GM21360 (cell line): ENCODE results near the gene HTD2.

Experiments used
- ATAC-seq: cut with Tn5 transposase; IDR thresholded peaks from one replicate; pipeline ENCODE4 v1.9.1; 2021; ENCODE audit warnings: mild to moderate bottlenecking, moderate library complexity; ENCODE audit not compliant: unreplicated experiment

The HTD2 gene

DNA sequence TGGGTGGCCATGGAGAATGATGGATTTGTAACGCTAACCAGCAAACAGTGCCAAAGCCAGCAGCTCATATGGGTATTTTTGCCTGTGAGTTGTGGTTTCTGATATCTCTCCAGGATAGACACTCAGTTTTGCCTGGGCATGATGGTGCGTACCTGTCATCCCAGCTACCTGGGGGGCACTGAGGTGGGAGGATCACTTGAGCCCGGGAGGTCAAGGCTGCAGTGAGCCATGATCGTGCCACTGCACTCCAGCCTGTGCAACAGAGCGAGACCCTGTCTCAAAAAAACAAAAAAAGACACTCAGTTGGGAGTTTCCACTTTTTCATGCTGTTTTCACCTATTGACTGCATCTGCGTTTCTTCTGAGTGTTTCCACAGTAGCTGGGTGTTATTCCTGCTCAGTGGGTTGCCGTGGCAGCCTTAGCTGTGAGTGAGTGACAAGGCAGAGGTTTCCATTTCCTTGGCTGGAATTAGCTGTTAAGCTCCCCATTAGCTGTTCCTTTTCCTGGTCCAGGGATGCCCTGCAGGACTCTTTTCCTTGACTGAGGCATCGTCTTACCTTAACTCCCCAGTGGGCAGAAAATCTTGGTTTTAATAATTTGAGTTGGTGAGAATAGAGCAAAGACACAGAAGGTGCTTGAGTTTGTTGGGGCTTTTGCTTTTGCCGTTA lies 14.5 kb upstream of the HTD2 start:
- no peak for ATAC-seq

DNA sequence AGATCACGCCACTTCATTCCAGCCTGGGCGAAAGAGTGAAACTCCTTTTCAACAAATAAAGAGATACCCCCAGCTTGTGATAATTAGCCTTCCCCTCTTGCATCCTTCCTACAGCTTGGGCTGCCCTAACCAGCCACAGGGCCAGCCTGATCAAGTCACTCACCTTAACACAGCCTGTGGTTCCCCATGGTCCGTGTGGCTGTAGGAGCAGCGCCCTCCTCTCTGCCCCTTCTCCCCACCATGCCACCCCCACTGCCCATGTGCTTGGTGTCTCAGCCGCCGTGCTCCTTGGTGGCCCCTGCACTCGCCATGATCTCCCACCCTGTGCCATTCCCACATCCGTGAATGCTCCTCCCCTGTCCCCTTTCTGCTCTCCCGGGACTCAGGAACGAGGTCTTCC lies 13.5 kb upstream of the HTD2 start:
- ATAC-seq, result no peak

- ATAC-seq, result no peak
Measured at GRCh38 chr3:58293516-58293915, 12.8 kb upstream of the HTD2 start.

DNA sequence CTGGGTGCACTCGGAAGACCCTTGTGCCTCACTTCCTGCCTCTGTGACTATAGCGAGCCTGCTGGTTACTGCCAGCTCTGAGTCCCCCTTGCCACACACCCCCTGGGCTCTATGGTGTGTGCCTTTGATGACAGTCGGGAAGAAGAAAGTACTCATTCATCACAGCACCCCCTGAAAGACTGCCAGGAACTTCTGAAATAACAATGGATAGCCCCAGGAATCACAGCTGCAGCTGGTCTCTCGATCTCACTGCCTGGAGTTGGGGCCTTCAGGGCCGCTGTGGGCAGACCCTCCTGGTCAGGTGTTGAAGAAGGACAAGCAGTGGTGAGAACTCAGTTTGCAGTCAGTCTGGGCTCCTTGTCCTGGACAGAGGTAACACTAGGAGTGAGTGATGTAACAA lies 10.1 kb upstream of the HTD2 start:
- ATAC-seq, result no peak

- ATAC-seq, result no peak
Measured at GRCh38 chr3:58296843-58297242, 9.5 kb upstream of the HTD2 start.

- ATAC-seq, result no peak
Measured at GRCh38 chr3:58298190-58298589, 8.1 kb upstream of the HTD2 start.

DNA sequence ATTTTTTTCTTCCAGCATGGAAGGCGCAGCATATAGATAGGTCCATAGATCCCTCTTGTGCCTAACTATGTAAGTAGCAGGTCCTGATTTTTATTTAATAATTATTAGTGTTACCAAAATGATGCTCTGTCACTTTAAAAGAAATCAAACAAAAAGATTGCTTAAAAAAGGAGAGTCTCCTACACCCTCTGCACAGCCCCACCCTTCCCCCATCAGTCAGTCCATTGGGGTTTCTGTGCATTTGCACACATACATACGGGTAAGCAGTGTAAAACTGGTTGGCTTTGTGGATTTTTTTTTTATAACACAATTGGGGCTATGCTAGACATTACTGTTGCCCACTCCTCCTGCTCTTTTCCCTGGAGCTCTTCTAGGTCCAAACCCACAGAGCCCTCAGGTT lies 7.2 kb upstream of the HTD2 start:
- ATAC-seq, result no peak

GRCh38 chr3:58299839-58300516 lies 6.3 kb upstream of the HTD2 start:
- ATAC-seq, result no peak

DNA sequence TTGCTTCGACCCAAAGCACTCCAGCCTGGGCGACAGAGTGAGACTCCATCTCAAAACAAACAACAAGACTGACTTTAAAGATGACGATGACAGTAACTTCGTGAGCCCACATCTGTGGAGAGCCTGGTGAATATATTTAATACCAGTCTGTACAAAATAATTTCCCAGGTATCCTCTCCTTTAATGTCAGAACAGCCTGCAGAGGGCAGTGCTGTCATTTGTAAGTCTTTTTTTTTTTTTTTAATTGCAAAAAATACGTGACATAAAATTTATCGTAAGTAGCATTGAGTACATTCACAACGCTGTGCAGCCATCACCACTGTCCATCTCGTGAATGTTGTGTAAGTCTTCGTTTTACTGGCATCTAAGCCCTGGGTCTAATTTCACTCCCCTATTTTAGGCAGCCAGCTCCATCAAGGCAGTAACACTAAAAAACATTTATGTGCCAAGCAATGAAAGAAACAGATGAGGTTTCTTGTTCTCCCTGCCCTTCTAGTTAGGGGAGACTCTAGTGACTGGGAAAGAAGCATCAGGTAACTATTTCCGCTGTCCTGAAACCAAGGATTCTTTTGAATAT lies 1.4 kb downstream of the HTD2 start:
- ATAC-seq, result no peak

DNA sequence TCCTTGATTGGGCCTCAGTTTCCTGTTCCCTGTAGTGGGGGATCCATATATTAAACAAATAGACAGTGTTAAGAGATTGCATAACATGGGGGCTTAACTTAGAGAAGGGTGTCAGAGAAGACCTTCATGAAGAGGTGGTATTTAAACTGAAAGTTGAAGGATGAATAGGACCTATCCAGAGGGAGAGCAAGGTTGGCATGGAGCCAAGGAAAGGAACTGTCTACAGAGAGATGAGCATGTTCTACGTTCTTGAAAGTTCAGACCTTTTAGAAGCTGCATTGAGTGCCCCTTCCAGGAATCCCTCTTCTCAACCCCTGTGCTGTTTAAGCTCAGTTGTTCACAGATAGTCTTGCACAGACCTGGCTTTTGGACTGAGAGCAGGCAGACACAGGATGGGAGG lies 2.4 kb downstream of the HTD2 start:
- no peak for ATAC-seq

GRCh38 chr3:58317811-58318210 lies 11.5 kb downstream of the HTD2 start:
- ATAC-seq, result no peak

DNA sequence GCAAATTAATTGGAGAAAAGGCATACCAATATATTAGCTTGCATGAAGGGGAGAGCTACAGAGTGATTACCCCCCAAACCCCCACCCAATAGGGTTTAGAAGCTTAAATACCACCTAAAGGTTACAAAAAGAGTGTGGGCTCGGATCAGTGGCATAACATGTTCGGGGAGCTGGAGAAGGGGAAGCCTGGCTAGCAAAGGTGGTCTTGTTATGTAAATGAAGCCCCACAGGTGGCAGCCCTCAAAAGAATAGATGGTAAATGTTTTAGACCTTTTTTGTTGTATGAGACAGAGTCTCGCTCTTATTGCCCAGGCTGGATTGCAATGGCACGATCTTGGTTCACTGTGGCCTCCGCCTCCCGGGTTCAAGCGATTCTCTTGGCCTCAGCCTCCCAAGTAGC lies 15.5 kb downstream of the HTD2 start:
- ATAC-seq, result no peak

GRCh38 chr3:58322793-58323192 lies 16.5 kb downstream of the HTD2 start:
- no peak for ATAC-seq

DNA sequence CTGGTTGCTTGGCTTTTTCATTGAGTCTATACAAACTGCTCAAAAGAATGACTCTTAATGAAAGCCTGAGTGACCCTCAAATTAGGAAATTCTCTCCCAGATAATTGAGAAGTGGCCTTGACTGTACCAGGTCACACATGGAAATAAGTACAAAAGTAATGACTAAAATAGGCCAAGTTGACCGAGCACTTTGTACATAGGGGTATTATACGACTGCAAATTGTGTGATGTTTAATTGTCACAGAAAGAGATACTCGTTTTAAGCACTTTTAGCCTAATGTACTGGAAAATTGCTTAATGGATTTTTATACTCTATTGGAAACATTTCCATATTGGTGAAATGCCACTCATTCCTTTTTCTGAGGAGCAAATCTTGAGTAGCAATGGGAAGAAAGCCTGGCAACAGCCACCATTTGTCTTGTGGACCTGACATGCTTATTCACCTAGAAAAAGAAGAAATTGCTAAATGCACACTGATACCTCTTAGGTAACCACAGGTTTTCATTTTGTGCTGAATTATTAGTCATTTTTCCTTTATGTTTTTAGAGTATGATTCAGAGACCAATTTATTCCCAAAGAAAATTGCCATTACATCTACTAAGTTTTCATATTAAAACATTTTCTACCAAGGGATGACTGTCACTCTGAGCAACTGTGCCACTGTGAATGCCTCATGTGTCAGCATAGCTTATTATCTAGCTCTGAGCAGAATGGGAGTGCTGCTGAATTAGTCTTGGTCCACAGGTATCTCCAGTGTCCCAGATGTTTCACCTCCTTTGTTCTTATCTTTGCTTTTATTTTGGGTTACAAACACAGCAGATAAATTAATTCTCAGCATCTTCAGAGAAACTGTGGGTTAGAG lies 17.4 kb downstream of the HTD2 start:
- no peak for ATAC-seq

DNA sequence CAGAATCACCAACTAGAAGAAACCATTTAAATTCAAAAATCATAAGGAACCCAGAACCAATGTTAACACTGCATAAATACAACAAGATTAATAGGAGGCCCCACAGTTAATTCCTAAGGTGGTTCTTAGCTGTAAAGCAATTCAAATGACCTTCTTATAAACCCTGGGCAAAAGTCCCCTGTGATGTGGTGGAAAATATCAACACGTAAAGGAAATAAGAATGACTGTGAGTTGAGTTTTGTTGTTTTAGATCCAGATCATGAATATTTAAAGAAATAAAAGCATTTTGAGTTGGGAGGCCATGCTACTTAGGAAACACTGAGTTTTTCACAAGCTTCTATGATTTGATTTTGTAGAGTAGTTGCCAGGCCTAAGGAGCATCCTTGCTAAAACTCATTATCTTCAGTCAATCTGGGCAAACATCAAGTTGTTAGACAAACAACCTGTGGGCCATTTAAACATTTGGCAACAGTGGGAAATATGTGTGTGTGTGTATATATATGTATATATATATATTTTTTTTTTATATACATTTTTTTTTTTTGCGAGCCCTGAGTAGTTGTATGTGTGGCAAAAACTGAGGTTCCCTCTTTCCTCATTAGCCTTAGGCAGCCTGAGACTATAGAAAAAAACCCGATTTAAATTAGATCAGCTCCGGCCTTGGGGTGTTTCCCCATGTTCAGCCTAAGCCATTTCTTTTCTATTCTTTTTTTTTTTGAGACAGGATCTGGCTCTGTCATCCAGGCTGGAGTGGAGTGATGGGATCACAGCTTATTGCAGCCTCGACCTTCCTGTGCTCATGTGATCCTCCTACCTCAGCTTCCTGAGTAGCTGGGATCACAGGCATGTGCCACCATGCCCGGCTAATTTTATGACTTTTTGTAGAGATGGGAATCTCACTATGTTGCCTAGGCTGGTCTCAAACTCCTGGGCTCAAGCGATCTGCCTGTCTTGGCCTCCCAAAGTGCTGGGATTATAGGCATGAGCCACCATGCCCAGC lies 18.4 kb downstream of the HTD2 start:
- ATAC-seq, result no peak

DNA sequence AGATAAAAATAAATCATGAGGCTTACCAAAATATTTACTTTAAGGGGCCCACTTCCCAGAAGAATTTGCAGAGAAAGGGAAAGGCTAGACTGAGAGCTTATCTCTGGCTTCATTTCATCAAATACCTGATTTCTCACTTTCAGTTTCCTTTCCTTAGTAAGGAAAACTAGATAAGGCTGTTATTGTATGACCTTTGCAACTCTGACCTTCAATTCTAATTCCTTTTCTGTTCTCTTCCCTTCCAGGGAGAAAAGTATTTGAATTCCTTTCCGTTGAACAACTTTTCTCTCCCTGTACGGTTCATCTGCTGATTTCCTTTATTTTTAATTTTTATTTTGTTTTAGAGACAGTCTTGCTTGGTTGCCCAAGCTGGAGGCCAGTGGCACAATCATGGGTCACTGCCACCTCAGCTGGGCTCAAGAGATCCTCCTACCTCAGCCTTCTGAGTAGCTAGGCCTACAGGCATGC lies 19.2 kb downstream of the HTD2 start:
- ATAC-seq, result no peak

GRCh38 chr3:58326267-58326900 lies 20.1 kb downstream of the HTD2 start:
- ATAC-seq, result no peak

- no peak for ATAC-seq
Measured at GRCh38 chr3:58329150-58329921, 23.0 kb downstream of the HTD2 start.

- ATAC-seq, result no peak
Measured at GRCh38 chr3:58329922-58330413, 23.6 kb downstream of the HTD2 start.
